Colonic mucosa (tissue), 4 donors: ENCODE results near the gene DLGAP1. TPM values are rescaled to one million over a fixed set of nuclear protein-coding genes. Genes with fewer than 3 reads are reported as not detected.

Source experiments
- DNase-seq: peaks from one replicate; pipeline ENCODE4 v3.0.0-alpha.2; 2020
- H3K27ac ChIP-seq: fragments of 200-600 bp; one replicate; pipeline ENCODE4 v1.8.0; 2021
- H3K27me3 ChIP-seq: fragments of 200-600 bp; one replicate; pipeline ENCODE4 v1.8.0; 2021
- H3K36me3 ChIP-seq: fragments of 200-600 bp; one replicate; pipeline ENCODE4 v1.8.0; 2021
- H3K4me1 ChIP-seq: fragments of 200-600 bp; one replicate; pipeline ENCODE4 v1.8.0; 2021; ENCODE audit warnings: mild to moderate bottlenecking
- H3K4me3 ChIP-seq: fragments of 200-600 bp; one replicate; pipeline ENCODE4 v1.8.0; 2021
- H3K9ac ChIP-seq, 2 donors: one replicate each; pipeline ENCODE4 v1.7.0; 2013; ENCODE audit warnings: control low read depth in 2 of 2, low read depth in 2 of 2, low read length in 2 of 2
- H3K9me3 ChIP-seq: fragments of 200-600 bp; one replicate; pipeline ENCODE4 v1.8.0; 2021
- intact Hi-C: fragments of 100-400 bp; cut with DNase I; formaldehyde crosslinking; loops from one replicate; pipeline ENCODE4 v1.14.1; 2022
- total RNA-seq, 2 donors: library from RNA; stranded (reverse); fragmentation: NEBNext Ultra II Directional in 1 of 2; extraction: Animal tissue kit (Norgen Biotek cat#: 25700) in 1 of 2; gene quantifications; one replicate each; pipeline ENCODE4 v1.2.1, GENCODE V29; 2021
- TF ChIP-seq, protein P1 (sequence below): fragments of 200-600 bp; IDR thresholded peaks from one replicate; pipeline ENCODE4 v1.8.0; 2022; ENCODE audit warnings: antibody characterized with exemption, mild to moderate bottlenecking
- donor health status: healthy.
- donor health status: DM: no; HTN: no; CAD: no.
- donor health status: DM: no; HTN: no; CAD: no.

DLGAP1 gene
- total RNA-seq, 2 donors from 2014 or later, result 0.25 to 0.50 TPM

DNA sequence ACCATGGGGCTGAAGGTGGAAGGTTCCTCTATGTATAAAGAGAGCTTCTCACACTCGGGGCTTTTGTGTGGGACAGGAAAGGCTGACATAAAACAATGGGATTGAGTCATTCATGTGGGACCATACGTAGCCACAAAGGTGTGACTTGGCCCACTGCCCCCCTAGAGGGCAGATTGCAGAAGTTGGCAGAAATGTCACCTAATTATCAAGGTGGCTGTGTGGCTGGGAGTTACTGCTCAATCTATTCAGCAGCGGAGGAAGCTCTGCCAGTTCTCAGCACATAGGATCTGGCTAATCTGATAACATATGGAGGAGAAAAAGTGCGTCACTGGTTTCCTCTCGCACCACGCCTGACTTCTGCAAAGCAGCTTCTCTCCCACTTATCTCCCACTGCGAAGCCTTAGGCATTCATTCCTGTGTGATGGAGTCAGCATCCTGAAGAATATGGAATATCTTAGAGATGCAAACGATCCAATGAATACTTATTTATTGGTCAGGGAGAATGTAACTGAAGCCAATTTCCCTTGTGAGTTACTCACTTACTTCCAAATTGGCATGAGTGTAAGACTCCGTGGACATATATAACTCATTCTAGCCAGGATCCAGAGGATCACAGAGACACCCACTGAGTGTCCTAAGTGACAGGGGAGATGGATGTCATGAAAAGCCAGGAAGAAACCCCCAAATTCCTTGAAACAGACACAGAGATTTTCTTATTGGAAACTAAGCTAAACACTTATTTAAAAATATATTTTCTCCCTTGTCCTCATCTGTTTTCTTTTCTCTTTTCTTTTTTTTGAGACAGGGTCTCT is 660.4 kb downstream of the DLGAP1 start:
- intact Hi-C loops, result no loop called here
- H3K27ac ChIP-seq, result no peak overlapping the region

GRCh38 chr18:3793545-3793944 is 661.6 kb downstream of the DLGAP1 start:
- TF ChIP-seq, protein P1, sequence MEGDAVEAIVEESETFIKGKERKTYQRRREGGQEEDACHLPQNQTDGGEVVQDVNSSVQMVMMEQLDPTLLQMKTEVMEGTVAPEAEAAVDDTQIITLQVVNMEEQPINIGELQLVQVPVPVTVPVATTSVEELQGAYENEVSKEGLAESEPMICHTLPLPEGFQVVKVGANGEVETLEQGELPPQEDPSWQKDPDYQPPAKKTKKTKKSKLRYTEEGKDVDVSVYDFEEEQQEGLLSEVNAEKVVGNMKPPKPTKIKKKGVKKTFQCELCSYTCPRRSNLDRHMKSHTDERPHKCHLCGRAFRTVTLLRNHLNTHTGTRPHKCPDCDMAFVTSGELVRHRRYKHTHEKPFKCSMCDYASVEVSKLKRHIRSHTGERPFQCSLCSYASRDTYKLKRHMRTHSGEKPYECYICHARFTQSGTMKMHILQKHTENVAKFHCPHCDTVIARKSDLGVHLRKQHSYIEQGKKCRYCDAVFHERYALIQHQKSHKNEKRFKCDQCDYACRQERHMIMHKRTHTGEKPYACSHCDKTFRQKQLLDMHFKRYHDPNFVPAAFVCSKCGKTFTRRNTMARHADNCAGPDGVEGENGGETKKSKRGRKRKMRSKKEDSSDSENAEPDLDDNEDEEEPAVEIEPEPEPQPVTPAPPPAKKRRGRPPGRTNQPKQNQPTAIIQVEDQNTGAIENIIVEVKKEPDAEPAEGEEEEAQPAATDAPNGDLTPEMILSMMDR, result no peak
- intact Hi-C loops, result no loop called here
- no peak overlapping the region for H3K4me3 ChIP-seq

More for the DNA sequence above, 660.4 kb downstream of the DLGAP1 start:
- Histone ChIP-seq H3K4me1 (no peaks in the 10 kb centered on the region), H3K4me3 (no peak overlapping the region), H3K9ac (no peak overlapping the region), H3K27me3 (no peaks in the 10 kb centered on the region), H3K9me3 (no peaks in the 10 kb centered on the region), H3K36me3 (no peaks in the 10 kb centered on the region)
- no peak for DNase-seq
- TF ChIP-seq, protein P1, result no peak

DNA sequence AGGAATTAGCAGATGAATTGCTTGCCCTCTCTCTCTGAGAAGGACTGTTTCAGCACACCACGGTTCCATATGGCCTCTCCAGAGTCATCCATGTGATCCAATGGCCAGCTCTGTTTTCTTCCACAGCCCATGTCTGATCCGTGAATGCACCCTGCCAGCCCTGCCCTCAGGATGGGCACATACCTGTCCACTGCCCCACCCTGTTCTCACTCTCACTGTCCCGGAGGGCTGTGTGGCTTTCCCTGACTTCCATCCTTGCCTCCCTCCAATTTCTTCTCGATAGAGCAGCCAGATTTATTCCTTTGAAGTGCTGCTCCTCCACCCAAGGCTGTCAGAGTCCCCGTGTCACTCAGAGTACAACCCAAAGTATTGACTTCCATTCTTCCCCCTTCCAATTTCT is 662.0 kb downstream of the DLGAP1 start:
- no peaks in the 10 kb centered on the region for H3K4me1 ChIP-seq
- H3K27ac ChIP-seq, result no peak overlapping the region
- TF ChIP-seq, protein P1, result no peak
- H3K9ac ChIP-seq, result no peak overlapping the region
- H3K27me3 ChIP-seq, result no peaks in the 10 kb centered on the region
- H3K9me3 ChIP-seq, result no peaks in the 10 kb centered on the region
- no peak overlapping the region for H3K4me3 ChIP-seq
- no peak for DNase-seq
- H3K36me3 ChIP-seq, result no peaks in the 10 kb centered on the region
- intact Hi-C loops, result no loop called here

More at GRCh38 chr18:3793545-3793944, 661.6 kb downstream of the DLGAP1 start:
- no peak for DNase-seq
- Histone ChIP-seq H3K9me3 (no peaks in the 10 kb centered on the region), H3K36me3 (no peaks in the 10 kb centered on the region), H3K4me1 (no peaks in the 10 kb centered on the region), H3K9ac (no peak overlapping the region), H3K27me3 (no peaks in the 10 kb centered on the region), H3K27ac (no peak overlapping the region)

DNA sequence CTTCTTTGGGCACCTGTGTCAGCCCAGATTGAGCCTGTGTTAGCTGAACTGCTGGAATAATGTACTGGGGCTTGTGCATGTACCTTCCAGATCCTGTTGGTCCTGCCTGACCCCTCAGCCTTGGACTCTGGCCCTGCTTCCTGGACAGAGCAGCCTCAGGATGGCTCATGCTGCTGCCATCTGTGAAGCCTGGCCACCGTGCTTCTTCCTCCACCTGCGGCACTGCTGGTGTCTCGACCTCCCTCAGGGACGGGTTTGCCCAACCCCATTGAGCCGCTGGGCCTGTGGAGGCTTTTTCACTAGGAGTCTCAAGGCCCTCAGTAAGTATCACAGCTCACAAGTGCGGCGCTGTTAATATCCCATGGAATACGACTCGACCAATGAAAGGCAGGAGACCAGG is 662.4 kb downstream of the DLGAP1 start:
- DNase-seq, result no peak
- TF ChIP-seq, protein P1, result no peak
- intact Hi-C loops, result no loop called here
- H3K36me3 ChIP-seq, result no peaks in the 10 kb centered on the region
- H3K9me3 ChIP-seq, result no peaks in the 10 kb centered on the region
- H3K4me3 ChIP-seq, result no peak overlapping the region
- no peak overlapping the region for H3K27ac ChIP-seq
- no peaks in the 10 kb centered on the region for H3K4me1 ChIP-seq
- no peaks in the 10 kb centered on the region for H3K27me3 ChIP-seq
- H3K9ac ChIP-seq, result no peak overlapping the region

- Histone ChIP-seq H3K9ac (no peak overlapping the region), H3K4me1 (no peaks in the 10 kb centered on the region), H3K27me3 (no peaks in the 10 kb centered on the region), H3K27ac (no peak overlapping the region), H3K9me3 (no peaks in the 10 kb centered on the region), H3K36me3 (no peaks in the 10 kb centered on the region), H3K4me3 (no peak overlapping the region)
- TF ChIP-seq, protein P1, result no peak
- DNase-seq, result no peak
- intact Hi-C loops, result no loop called here
Measured at GRCh38 chr18:3791238-3791637, 663.9 kb downstream of the DLGAP1 start.
